ENCODE data around the gene SMDT1. TPM values are rescaled to one million over a fixed set of nuclear protein-coding genes. Genes with fewer than 3 reads are reported as not detected.
"Not testable (repeated sequence)": the region's sequence is repeated elsewhere in the genome, so short reads cannot be mapped to it uniquely, and the experiment has no call there.

The SMDT1 gene
- total and polyA plus RNA-seq, 5 donors = 124 to 190 (median 180) TPM

DNA sequence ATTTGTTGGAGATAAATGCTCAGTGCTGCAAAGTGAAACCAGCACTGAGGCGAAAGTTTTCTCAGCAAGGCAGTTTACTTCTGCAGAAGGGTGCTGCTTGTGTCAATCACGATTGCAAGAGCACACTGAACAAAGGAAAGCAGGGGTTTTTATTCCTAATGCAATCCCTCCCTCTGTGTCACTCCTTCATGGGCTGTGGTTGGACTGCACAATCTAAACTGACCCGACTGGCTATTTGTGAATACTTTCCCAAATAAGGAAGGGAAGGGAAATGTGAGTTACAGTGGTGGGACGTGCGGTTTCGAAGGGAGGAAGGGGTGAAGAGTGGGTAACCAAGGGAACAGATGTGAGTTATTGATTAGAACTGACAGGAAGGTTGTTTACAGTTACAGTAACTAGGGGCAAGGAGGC is 35.9 kb downstream of the SMDT1 start:
- H3K4me3 ChIP-seq (ENCODE audit: low read length); H3K27me3 ChIP-seq (ENCODE audit: control insufficient read depth, insufficient read depth); DNase-seq; ATAC-seq; intact Hi-C loops (cut with DNase I); H3K27ac ChIP-seq (ENCODE audit: low read length); H3K9me3 ChIP-seq (ENCODE audit: control insufficient read depth, low read length); H3K4me1 ChIP-seq (ENCODE audit: control insufficient read depth, insufficient read depth, low read length): not testable (repeated sequence)
- 94% methylated on average over 6 of the region's 6 CpGs for WGBS

GRCh38 chr22:42116848-42117424 is 37.4 kb downstream of the SMDT1 start:
- intact Hi-C loops (cut with DNase I) = no loop called here
- DNase-seq = peak in 2 of 3 donors; percentile 49 to 67
- no peak for ATAC-seq

GRCh38 chr22:42120231-42121021 is 40.9 kb downstream of the SMDT1 start:
- H3K27ac ChIP-seq (ENCODE audit: low read length); H3K9me3 ChIP-seq (ENCODE audit: control insufficient read depth, low read length); DNase-seq; intact Hi-C loops (cut with DNase I); H3K4me1 ChIP-seq (ENCODE audit: control insufficient read depth, insufficient read depth, low read length); ATAC-seq; H3K27me3 ChIP-seq (ENCODE audit: control insufficient read depth, insufficient read depth); H3K4me3 ChIP-seq (ENCODE audit: low read length): not testable (repeated sequence)
- WGBS = 65% methylated on average over 15 of the region's 15 CpGs

More at GRCh38 chr22:42116848-42117424, 37.4 kb downstream of the SMDT1 start:
- Histone ChIP-seq H3K4me1 (ENCODE audit: control insufficient read depth, insufficient read depth, low read length) (no peaks in the 10 kb centered on the region), H3K4me3 (ENCODE audit: low read length) (no peak overlapping the region), H3K9me3 (ENCODE audit: control insufficient read depth, low read length) (no peaks in the 10 kb centered on the region), H3K27ac (ENCODE audit: low read length) (no peak overlapping the region), H3K27me3 (ENCODE audit: control insufficient read depth, insufficient read depth) (no peaks in the 10 kb centered on the region)
- WGBS = 84% methylated on average over 4 of the region's 4 CpGs

GRCh38 chr22:42123529-42123928 is 44.0 kb downstream of the SMDT1 start:
- H3K4me1 ChIP-seq (ENCODE audit: control insufficient read depth, insufficient read depth, low read length); H3K27ac ChIP-seq (ENCODE audit: low read length); H3K9me3 ChIP-seq (ENCODE audit: control insufficient read depth, low read length); H3K4me3 ChIP-seq (ENCODE audit: low read length); ATAC-seq; DNase-seq; intact Hi-C loops (cut with DNase I); H3K27me3 ChIP-seq (ENCODE audit: control insufficient read depth, insufficient read depth): not testable (repeated sequence)
- no CpG with 5 or more reads among the region's 4 CpGs for WGBS

DNA sequence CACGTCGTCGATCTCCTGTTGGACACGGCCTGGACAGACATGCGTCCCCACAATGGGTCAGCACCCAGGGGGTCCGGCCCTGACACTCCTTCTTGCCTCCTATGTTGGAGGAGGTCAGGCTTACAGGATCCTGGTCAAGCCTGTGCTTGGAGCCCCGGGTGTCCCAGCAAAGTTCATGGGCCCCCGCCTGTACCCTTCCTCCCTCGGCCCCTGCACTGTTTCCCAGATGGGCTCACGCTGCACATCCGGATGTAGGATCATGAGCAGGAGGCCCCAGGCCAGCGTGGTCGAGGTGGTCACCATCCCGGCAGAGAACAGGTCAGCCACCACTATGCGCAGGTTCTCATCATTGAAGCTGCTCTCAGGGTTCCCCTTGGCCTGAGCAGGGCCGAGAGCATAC is 48.1 kb downstream of the SMDT1 start:
- no peaks in the 10 kb centered on the region for H3K4me1 ChIP-seq (ENCODE audit: control insufficient read depth, insufficient read depth, low read length)
- no peak for DNase-seq
- no peak overlapping the region for H3K27ac ChIP-seq (ENCODE audit: low read length)
- no peaks in the 10 kb centered on the region for H3K27me3 ChIP-seq (ENCODE audit: control insufficient read depth, insufficient read depth)
- 86% methylated on average over 16 of the region's 16 CpGs for WGBS
- no peak for ATAC-seq
- H3K4me3 ChIP-seq (ENCODE audit: low read length) = no peak overlapping the region
- intact Hi-C loops (cut with DNase I) = no loop called here
- no peaks in the 10 kb centered on the region for H3K9me3 ChIP-seq (ENCODE audit: control insufficient read depth, low read length)

DNA sequence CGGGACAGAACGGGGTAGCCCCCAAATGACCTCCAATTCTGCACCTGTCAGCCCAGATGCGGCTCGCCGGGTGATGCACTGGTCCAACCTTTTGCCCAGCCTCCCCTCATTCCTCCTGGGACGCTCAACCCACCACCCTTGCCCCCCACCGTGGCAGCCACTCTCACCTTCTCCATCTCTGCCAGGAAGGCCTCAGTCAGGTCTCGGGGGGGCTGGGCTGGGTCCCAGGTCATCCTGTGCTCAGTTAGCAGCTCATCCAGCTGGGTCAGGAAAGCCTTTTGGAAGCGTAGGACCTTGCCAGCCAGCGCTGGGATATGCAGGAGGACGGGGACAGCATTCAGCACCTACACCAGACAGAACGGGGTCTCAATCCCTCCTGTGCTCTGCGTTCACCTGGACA is 48.5 kb downstream of the SMDT1 start:
- H3K4me1 ChIP-seq (ENCODE audit: control insufficient read depth, insufficient read depth, low read length); DNase-seq; H3K27me3 ChIP-seq (ENCODE audit: control insufficient read depth, insufficient read depth); H3K4me3 ChIP-seq (ENCODE audit: low read length); H3K27ac ChIP-seq (ENCODE audit: low read length); ATAC-seq; H3K9me3 ChIP-seq (ENCODE audit: control insufficient read depth, low read length); intact Hi-C loops (cut with DNase I): not testable (repeated sequence)
- 88% methylated on average over 13 of the region's 13 CpGs for WGBS

DNA sequence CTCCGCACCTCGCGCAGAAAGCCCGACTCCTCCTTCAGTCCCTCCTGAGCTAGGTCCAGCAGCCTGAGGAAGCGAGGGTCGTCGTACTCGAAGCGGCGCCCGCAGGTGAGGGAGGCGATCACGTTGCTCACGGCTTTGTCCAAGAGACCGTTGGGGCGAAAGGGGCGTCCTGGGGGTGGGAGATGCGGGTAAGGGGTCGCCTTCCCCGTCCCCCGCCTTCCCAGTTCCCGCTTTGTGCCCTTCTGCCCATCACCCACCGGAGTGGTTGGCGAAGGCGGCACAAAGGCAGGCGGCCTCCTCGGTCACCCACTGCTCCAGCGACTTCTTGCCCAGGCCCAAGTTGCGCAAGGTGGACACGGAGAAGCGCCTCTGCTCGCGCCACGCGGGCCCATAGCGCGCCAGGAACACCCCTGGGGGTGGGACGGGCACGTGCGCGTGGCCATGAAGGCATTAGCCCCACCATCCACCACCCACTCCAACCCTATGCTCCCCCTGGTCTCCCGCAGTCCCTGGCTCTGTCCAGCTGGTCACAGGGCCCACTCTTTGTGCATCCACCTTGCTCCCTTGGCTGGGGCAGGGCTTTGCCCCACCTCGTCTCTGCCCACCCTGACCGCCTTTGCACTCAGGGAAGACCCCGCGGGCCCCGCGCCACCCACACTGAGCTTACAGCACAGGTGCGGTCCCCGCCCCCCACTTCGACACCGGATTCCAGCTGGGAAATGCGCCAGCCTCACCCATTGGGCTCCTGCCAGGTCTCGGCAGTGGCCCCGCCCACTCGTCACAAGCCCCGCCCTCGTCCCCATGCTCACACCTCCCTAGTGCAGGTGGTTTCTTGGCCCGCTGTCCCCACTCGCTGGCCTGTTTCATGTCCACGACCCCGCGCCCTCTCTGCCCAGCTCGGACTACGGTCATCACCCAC is 49.5 kb downstream of the SMDT1 start:
- H3K9me3 ChIP-seq (ENCODE audit: control insufficient read depth, low read length); intact Hi-C loops (cut with DNase I); H3K4me1 ChIP-seq (ENCODE audit: control insufficient read depth, insufficient read depth, low read length); H3K27me3 ChIP-seq (ENCODE audit: control insufficient read depth, insufficient read depth); H3K27ac ChIP-seq (ENCODE audit: low read length); H3K4me3 ChIP-seq (ENCODE audit: low read length): not testable (repeated sequence)
- DNase-seq (peak in 1 of 3 donors; percentile 62), ATAC-seq (peak; percentile 7 to 8)
- 63% methylated on average over 65 of the region's 65 CpGs for WGBS

- H3K4me3 ChIP-seq (ENCODE audit: low read length); H3K27ac ChIP-seq (ENCODE audit: low read length); H3K4me1 ChIP-seq (ENCODE audit: control insufficient read depth, insufficient read depth, low read length); H3K27me3 ChIP-seq (ENCODE audit: control insufficient read depth, insufficient read depth); DNase-seq; ATAC-seq; intact Hi-C loops (cut with DNase I); H3K9me3 ChIP-seq (ENCODE audit: control insufficient read depth, low read length): not testable (repeated sequence)
- 0% methylated on average over 1 of the region's 7 CpGs for WGBS
Observed at GRCh38 chr22:42130182-42130581, 50.7 kb downstream of the SMDT1 start.

GRCh38 chr22:42130639-42131431 is 51.3 kb downstream of the SMDT1 start, which contains the start of gene CYP2D6:
Gene CYP2D6, minus strand, starts transcription at chr22:42130810. Its CDS starts 19 bp downstream, at chr22:42130791.
- peak in 1 of 3 donors; percentile 51 for DNase-seq

GRCh38 chr22:42131562-42131961 is 52.1 kb downstream of the SMDT1 start:
- Histone ChIP-seq H3K27me3 (ENCODE audit: control insufficient read depth, insufficient read depth) (no peaks in the 10 kb centered on the region), H3K4me1 (ENCODE audit: control insufficient read depth, insufficient read depth, low read length) (no peaks in the 10 kb centered on the region), H3K27ac (ENCODE audit: low read length) (no peak overlapping the region), H3K9me3 (ENCODE audit: control insufficient read depth, low read length) (no peaks in the 10 kb centered on the region), H3K4me3 (ENCODE audit: low read length) (no peak overlapping the region)
- intact Hi-C loops (cut with DNase I) = no loop called here
- WGBS = 72% methylated on average over 8 of the region's 8 CpGs
- ATAC-seq (no peak), DNase-seq (no peak)

More at GRCh38 chr22:42130639-42131431, 51.3 kb downstream of the SMDT1 start, which contains the start of gene CYP2D6:
- H3K9me3 ChIP-seq (ENCODE audit: control insufficient read depth, low read length); H3K4me1 ChIP-seq (ENCODE audit: control insufficient read depth, insufficient read depth, low read length); ATAC-seq; H3K27ac ChIP-seq (ENCODE audit: low read length); H3K4me3 ChIP-seq (ENCODE audit: low read length); H3K27me3 ChIP-seq (ENCODE audit: control insufficient read depth, insufficient read depth); intact Hi-C loops (cut with DNase I): not testable (repeated sequence)
- 84% methylated on average over 13 of the region's 14 CpGs for WGBS
